ENCODE measurements around the gene THEM4. TPM values are rescaled to one million over a fixed set of nuclear protein-coding genes. Genes with fewer than 3 reads are reported as not detected.

THEM4 gene
- total and polyA plus RNA-seq, 12 donors, result 13.9 to 32.5 (median 16.2) TPM

DNA sequence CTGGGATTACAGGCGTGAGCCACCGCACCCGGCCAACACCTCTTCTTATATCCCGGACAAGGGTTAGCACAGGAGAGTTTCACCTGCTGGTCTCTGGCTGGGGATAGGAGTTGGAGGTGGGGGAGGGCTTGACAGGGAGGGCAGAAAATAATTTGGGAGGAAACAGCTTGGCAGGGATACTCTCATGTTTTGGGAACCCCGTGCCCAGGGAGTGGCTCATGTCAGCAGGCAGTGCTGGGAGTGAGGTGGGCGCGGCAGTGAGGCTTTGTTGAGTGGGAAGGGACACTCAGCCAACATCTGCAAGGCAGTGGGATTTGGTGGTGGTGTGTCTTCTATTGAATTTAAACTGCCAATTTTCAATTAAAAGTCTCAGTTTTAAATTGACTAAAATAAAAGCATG lies 54.7 kb downstream of the THEM4 start:
- DNase-seq, result no peak
- no peak for ATAC-seq
- WGBS, 2 donors, result 90 to 92% methylated on average over 7 of the region's 7 CpGs
- Histone ChIP-seq H3K36me3 (no peaks in the 10 kb centered on the region), H3K4me3 (no peak overlapping the region), H3K9me3 (no peaks in the 10 kb centered on the region), H3K27ac (no peak overlapping the region), H3K27me3 (peaks cover 0 to 10% (median 0%) of the 10 kb centered on the region in 7 donors), H3K4me1 (peaks cover 0 to 25% (median 3%) of the 10 kb centered on the region in 9 donors)
- intact Hi-C loops (cut with DNase I), result no loop called here
- no peak for TF ChIP-seq CTCF (IDR thresholded peaks at IDR 0.05)

GRCh38 chr1:151853411-151853943 lies 55.8 kb downstream of the THEM4 start, which contains the start of gene THEM5:
Gene THEM5 (minus strand): TSS chr1:151853712. CDS start chr1:151853565, 147 bp downstream.
- DNase-seq (no peak), ATAC-seq (peak in 1 of 8 donors; percentile 5)
- H3K4me1 ChIP-seq, result peaks cover 0 to 29% (median 3%) of the 10 kb centered on the region in 9 donors
- H3K27me3 ChIP-seq, result peaks cover 0 to 15% (median 0%) of the 10 kb centered on the region in 7 donors
- H3K36me3 ChIP-seq, result no peaks in the 10 kb centered on the region
- no peak for TF ChIP-seq CTCF (IDR thresholded peaks at IDR 0.05)
- WGBS, 2 donors, result 65 to 73% methylated on average over 5 of the region's 5 CpGs
- H3K4me3 ChIP-seq, result no peak within 1 kb of the TSS
- no peak within 1 kb of the TSS for H3K27ac ChIP-seq
- no peaks in the 10 kb centered on the region for H3K9me3 ChIP-seq
- intact Hi-C loops (cut with DNase I), result no loop called here

DNA sequence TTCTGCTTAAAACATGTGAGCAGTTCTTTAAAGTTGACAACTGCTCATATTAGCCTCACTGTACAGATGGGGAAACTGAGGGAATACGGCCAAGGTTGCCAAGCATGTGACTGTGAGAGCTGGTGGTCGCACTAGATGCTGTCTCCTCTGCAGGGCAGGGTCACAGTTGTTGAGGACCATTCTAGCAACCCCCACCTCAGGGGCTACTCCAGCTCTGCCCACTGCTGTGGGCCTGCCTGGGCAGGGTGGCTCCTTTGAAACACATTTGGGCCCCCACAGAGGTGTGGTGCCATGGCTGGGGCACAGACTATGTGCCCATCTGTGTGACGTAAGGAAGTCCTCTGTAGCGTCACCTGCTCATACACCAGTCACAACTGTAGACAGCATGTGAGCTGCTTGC lies 56.6 kb downstream of the THEM4 start:
- ATAC-seq (peak in 1 of 8 donors; percentile 15), DNase-seq (no peak)
- peaks cover 0 to 28% (median 4%) of the 10 kb centered on the region in 9 donors for H3K4me1 ChIP-seq
- WGBS, 2 donors, result 90 to 93% methylated on average over 4 of the region's 4 CpGs
- H3K27me3 ChIP-seq, result peaks cover 0 to 15% (median 0%) of the 10 kb centered on the region in 7 donors
- no peaks in the 10 kb centered on the region for H3K36me3 ChIP-seq
- no peak overlapping the region for H3K4me3 ChIP-seq
- H3K9me3 ChIP-seq, result no peaks in the 10 kb centered on the region
- no peak overlapping the region for H3K27ac ChIP-seq
- intact Hi-C loops (cut with DNase I), result no loop called here
- TF ChIP-seq CTCF (IDR thresholded peaks at IDR 0.05), result no peak

GRCh38 chr1:151851886-151852285 lies 57.4 kb downstream of the THEM4 start:
- ATAC-seq (no peak), DNase-seq (no peak)
- intact Hi-C loops (cut with DNase I), result no loop called here
- TF ChIP-seq CTCF (IDR thresholded peaks at IDR 0.05), result no peak
- no peak overlapping the region for H3K4me3 ChIP-seq
- no peaks in the 10 kb centered on the region for H3K36me3 ChIP-seq
- H3K4me1 ChIP-seq, result peaks cover 0 to 29% (median 4%) of the 10 kb centered on the region in 9 donors
- 78 to 79% methylated on average over 8 of the region's 8 CpGs for WGBS, 2 donors
- H3K27me3 ChIP-seq, result peaks cover 0 to 16% (median 0%) of the 10 kb centered on the region in 7 donors
- H3K9me3 ChIP-seq, result no peaks in the 10 kb centered on the region
- H3K27ac ChIP-seq, result no peak overlapping the region

All from heart right ventricle (tissue), 16 donors.